H1 (cell line): ENCODE measurements around the gene DAPK2. TPM values are rescaled to one million over a fixed set of nuclear protein-coding genes. Genes with fewer than 3 reads are reported as not detected.

Experiments
- CTCF ChIA-PET: fragments of 300-600 bp; sonication (Branson Sonifier 250); formaldehyde crosslinking; loops from one replicate; lab custom pipeline; 2021; ENCODE audit not compliant: partially characterized antibody; lab: Charles Lee
- POLR2A ChIA-PET: fragments of 300-600 bp; sonication (Branson Sonifier 250); formaldehyde crosslinking; loops from one replicate; lab custom pipeline; 2021; ENCODE audit warnings: inconsistent platforms; ENCODE audit not compliant: partially characterized antibody; lab: Charles Lee
- DNase-seq, 2 experiments: peaks; one replicate each; pipeline versions ENCODE4 v3.0.0 to v3.0.0-alpha.2; 2010 to 2022; ENCODE audit warnings: low spot score in 2 of 2, low read depth in 1 of 2, mixed read lengths in 1 of 2
- FAIRE-seq: peaks from 2 replicates; lab custom pipeline; 2011; peaks lifted over from hg19 to GRCh38; lab: Jason Lieb, UNC
- H2AFZ ChIP-seq: 2 replicates; pipeline ENCODE4 v1.8.1; 2012; ENCODE audit warnings: low read length, inconsistent platforms
- H2AK5ac ChIP-seq: 2 replicates; pipeline ENCODE4 v1.6.1; 2013; ENCODE audit warnings: low read depth, low read length
- H2BK120ac ChIP-seq: replicated peaks from 2 replicates; pipeline ENCODE3; 2013; ENCODE audit warnings: low read depth, low read length, inconsistent platforms
- H2BK12ac ChIP-seq: 2 replicates; pipeline ENCODE4 v1.6.1; 2013; ENCODE audit warnings: low read depth, low read length
- H2BK15ac ChIP-seq: 2 replicates; pipeline ENCODE4 v1.6.1; 2013; ENCODE audit warnings: low read length
- H2BK20ac ChIP-seq: 2 replicates; pipeline ENCODE4 v1.6.1; 2013; ENCODE audit warnings: low read length
- H2BK5ac ChIP-seq: 2 replicates; pipeline ENCODE4 v1.6.1; 2013; ENCODE audit warnings: low read depth, low read length
- H3K14ac ChIP-seq: 2 replicates; pipeline ENCODE4 v1.6.1; 2013; ENCODE audit warnings: inconsistent platforms; ENCODE audit not compliant: insufficient read length
- H3K18ac ChIP-seq: 2 replicates; pipeline ENCODE4 v1.6.1; 2013; ENCODE audit warnings: low read length; ENCODE audit errors: extremely low read depth
- H3K23ac ChIP-seq: 2 replicates; pipeline ENCODE4 v1.6.1; 2013; ENCODE audit warnings: inconsistent platforms; ENCODE audit not compliant: insufficient read length
- H3K23me2 ChIP-seq: 2 replicates; pipeline ENCODE4 v1.6.1; 2013; ENCODE audit warnings: low read depth, low read length
- H3K27ac ChIP-seq: 2 replicates; pipeline ENCODE4 v1.6.1; 2011; ENCODE audit warnings: low read depth, low read length, inconsistent platforms
- H3K27me3 ChIP-seq, 4 experiments: replicated peaks in 1 of 4; 1 replicate in 1 of 4; 2 replicates in 3 of 4; pipeline versions ENCODE4 v1.6.1 to v1.8.1; 2011 to 2013; ENCODE audit warnings: low read length in 3 of 4, mild to moderate bottlenecking in 3 of 4, inconsistent platforms in 2 of 4, mixed read lengths in 2 of 4, moderate library complexity in 1 of 4; ENCODE audit not compliant: control insufficient read depth in 3 of 4, insufficient read depth in 3 of 4; ENCODE audit errors: extremely low read depth in 1 of 4
- H3K36me3 ChIP-seq, 4 experiments: 2 replicates each; pipeline versions ENCODE4 v1.6.1 to v1.8.1; 2011 to 2013; ENCODE audit warnings: mild to moderate bottlenecking in 4 of 4, low read length in 3 of 4, moderate library complexity in 2 of 4, control low read depth in 1 of 4, inconsistent platforms in 1 of 4; ENCODE audit not compliant: insufficient read depth in 4 of 4, control insufficient read depth in 2 of 4
- H3K4ac ChIP-seq: replicated peaks from 2 replicates; pipeline ENCODE3; 2013; ENCODE audit warnings: low read length, low read depth, mixed read lengths, inconsistent platforms; ENCODE audit not compliant: insufficient read length
- H3K4me1 ChIP-seq, 4 experiments: replicated peaks in 1 of 4; 1 replicate in 1 of 4; 2 replicates in 3 of 4; pipeline versions ENCODE4 v1.6.1 to v1.8.1; 2011 to 2013; ENCODE audit warnings: low read length in 3 of 4, inconsistent platforms in 2 of 4, mixed read lengths in 1 of 4; ENCODE audit not compliant: insufficient read depth in 4 of 4, control insufficient read depth in 3 of 4
- H3K4me2 ChIP-seq, 2 experiments: 2 replicates each; pipeline versions ENCODE4 v1.6.1 to v1.8.1; 2011 to 2013; ENCODE audit warnings: low read depth in 2 of 2, low read length in 2 of 2, control low read depth in 1 of 2, inconsistent platforms in 1 of 2, mild to moderate bottlenecking in 1 of 2; ENCODE audit not compliant: insufficient read depth in 1 of 2
- H3K4me3 ChIP-seq, 4 experiments: fragments of 200-600, 300-600 bp in 1 of 4; sonication (generic), shearing (Covaris generic), sonication (Bioruptor Twin) in 1 of 4; 2 replicates each; pipeline versions ENCODE4 v1.5.1 to v1.8.1; 2011 to 2016; ENCODE audit warnings: low read length in 4 of 4, low read depth in 3 of 4, control low read depth in 2 of 4, inconsistent platforms in 2 of 4, mild to moderate bottlenecking in 2 of 4, mixed read lengths in 1 of 4, moderate library complexity in 1 of 4; ENCODE audit not compliant: insufficient read depth in 2 of 4; ENCODE audit errors: extremely low read depth in 1 of 4
- H3K56ac ChIP-seq: replicated peaks from 2 replicates; pipeline ENCODE3; 2013; ENCODE audit warnings: low read depth, mild to moderate bottlenecking, mixed read lengths, low read length, inconsistent platforms; ENCODE audit not compliant: insufficient read length
- H3K79me1 ChIP-seq: 2 replicates; pipeline ENCODE4 v1.6.1; 2013; ENCODE audit warnings: low read depth, low read length, control low read depth
- H3K79me2 ChIP-seq, 2 experiments: 2 replicates each; pipeline versions ENCODE4 v1.6.1 to v1.8.1; 2012 to 2013; ENCODE audit warnings: low read length in 2 of 2, mild to moderate bottlenecking in 2 of 2, inconsistent platforms in 1 of 2; ENCODE audit not compliant: insufficient read depth in 2 of 2, control insufficient read depth in 1 of 2
- H3K9ac ChIP-seq, 4 experiments: replicated peaks in 1 of 4; 1 replicate in 1 of 4; 2 replicates in 3 of 4; pipeline versions ENCODE4 v1.6.1 to v1.8.1; 2011 to 2013; ENCODE audit warnings: low read depth in 3 of 4, low read length in 3 of 4, control low read depth in 2 of 4, mild to moderate bottlenecking in 2 of 4, moderate library complexity in 2 of 4, inconsistent platforms in 1 of 4; ENCODE audit errors: extremely low read depth in 1 of 4
- H3K9me3 ChIP-seq, 2 experiments: 2 replicates each; pipeline versions ENCODE4 v1.6.1 to v1.8.1; 2012 to 2013; ENCODE audit warnings: mild to moderate bottlenecking in 2 of 2, moderate library complexity in 2 of 2, control low read depth in 1 of 2, inconsistent platforms in 1 of 2, low read depth in 1 of 2, low read length in 1 of 2, mixed read lengths in 1 of 2; ENCODE audit not compliant: insufficient read depth in 2 of 2
- H4K20me1 ChIP-seq, 2 experiments: replicated peaks in 1 of 2; 2 replicates each; pipeline versions ENCODE3 to v1.8.1; 2011 to 2013; ENCODE audit warnings: inconsistent platforms in 2 of 2, low read length in 2 of 2, mild to moderate bottlenecking in 1 of 2; ENCODE audit not compliant: insufficient read depth in 2 of 2, control insufficient read depth in 1 of 2
- H4K5ac ChIP-seq: 2 replicates; pipeline ENCODE4 v1.6.1; 2013; ENCODE audit warnings: low read length, low read depth, mixed read lengths, inconsistent platforms; ENCODE audit not compliant: insufficient read length
- H4K8ac ChIP-seq: 2 replicates; pipeline ENCODE4 v1.8.0; 2013; ENCODE audit warnings: mild to moderate bottlenecking, moderate library complexity, low read length, inconsistent platforms; ENCODE audit not compliant: insufficient read depth; ENCODE audit errors: extremely low read depth
- H4K91ac ChIP-seq: replicated peaks from 2 replicates; pipeline ENCODE3; 2013; ENCODE audit warnings: low read length, mixed read lengths, inconsistent platforms; ENCODE audit not compliant: insufficient read length
- HDAC6 ChIP-seq: IDR thresholded peaks from one replicate; pipeline ENCODE4 v1.7.1; 2012; ENCODE audit warnings: low read depth, mild to moderate bottlenecking, inconsistent platforms, low read length, moderate library complexity
- KDM5A ChIP-seq: fragments of 200-600 bp; IDR thresholded peaks from 2 replicates; pipeline ENCODE4 v1.7.1; 2012; ENCODE audit warnings: mild to moderate bottlenecking, low read length, inconsistent platforms, mixed read lengths
- RFX5 ChIP-seq: IDR thresholded peaks from 2 replicates; pipeline ENCODE4 v1.6.1; 2011; ENCODE audit warnings: low read depth, low read length, improper control_type of control experiment, borderline replicate concordance
- SUZ12 ChIP-seq: fragments of 200-600 bp; sonication (generic); IDR thresholded peaks from 2 replicates; pipeline ENCODE4 v1.6.1; 2012; ENCODE audit warnings: mild to moderate bottlenecking, inconsistent platforms, low read length, moderate library complexity, mixed read lengths
- TAF1 ChIP-seq: IDR thresholded peaks from 2 replicates; pipeline ENCODE4 v1.6.1; 2011; ENCODE audit warnings: mild to moderate bottlenecking, low read depth, low read length
- WGBS, 2 experiments: shearing (Covaris generic) in 1 of 2; methylation state at CpG; one replicate each; pipeline versions ENCODE4 v1.1.6 to v1.1.7; 2013 to 2015; ENCODE audit warnings: low lambda C conversion rate in 2 of 2, mixed read lengths in 2 of 2, inconsistent platforms in 1 of 2, low coverage in 1 of 2, missing lambda C conversion rate in 1 of 2; ENCODE audit not compliant: insufficient replicate concordance in 2 of 2, insufficient coverage in 1 of 2, insufficient read length in 1 of 2; ENCODE audit errors: extremely low coverage in 1 of 2, missing lambda C conversion rate in 1 of 2; 5-methylcytosine and 5-hydroxymethylcytosine counted together
- polyA plus RNA-seq, 7 experiments: library from polyadenylated mRNA; depleted of rRNA in 3 of 7; stranded (reverse) in 5 of 7; unstranded in 2 of 7; fragments of >200 nt in 5 of 7; fragments of 200-250 nt in 2 of 7; gene quantifications; 1 replicate in 5 of 7; 2 replicates in 1 of 7; 4 replicates in 1 of 7; pipeline versions ENCODE4 v1.2.1 to v1.2.3, GENCODE V29; 2011 to 2013; ENCODE audit warnings: missing spikeins in 2 of 7, mixed read lengths in 2 of 7
- total RNA-seq: library from RNA; stranded (reverse); fragmentation: NEBNext Ultra II Directional; extraction: Animal tissue kit (Norgen Biotek cat#: 25700); gene quantifications from 2 replicates; pipeline ENCODE4 v1.2.1, GENCODE V29; 2021
- TF ChIP-seq, protein P1 (sequence below): IDR thresholded peaks from 2 replicates; pipeline ENCODE4 v1.6.1; 2012; ENCODE audit warnings: inconsistent platforms

Gene DAPK2
- total and polyA plus RNA-seq, 2 of the 8 experiments (the other 6 are each of a cell fraction or from before 2014, with no cell fraction given) = 1.8 to 2.9 TPM

DNA sequence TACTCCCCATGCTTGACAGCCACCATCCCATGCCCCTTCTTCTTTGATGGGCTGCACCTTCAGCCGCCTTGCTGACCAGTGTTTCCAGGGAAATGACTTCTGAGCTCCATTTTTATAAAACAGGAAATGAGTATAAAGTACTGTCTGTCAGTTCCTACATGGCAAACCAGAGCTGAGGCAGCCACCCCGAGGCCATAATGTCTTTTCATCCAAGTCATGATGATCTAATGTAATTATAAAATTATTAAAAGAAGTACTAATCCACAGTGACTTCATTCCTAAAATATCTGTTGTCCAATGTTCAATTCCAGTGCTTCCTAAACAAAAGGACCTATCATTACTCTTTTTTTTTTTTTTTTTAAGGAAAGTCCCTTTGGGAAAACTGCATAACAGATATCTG is 137.3 kb downstream of the DAPK2 start:
- Histone ChIP-seq H2BK120ac (no peak overlapping the region), H4K5ac (no peak overlapping the region), H2BK20ac (no peak overlapping the region), H2BK15ac (no peak overlapping the region), H2BK5ac (no peak overlapping the region), H3K9me3 (no peaks in the 10 kb centered on the region), H4K20me1 (no peaks in the 10 kb centered on the region), H2AFZ (no peak overlapping the region), H3K79me2 (no peaks in the 10 kb centered on the region), H3K4me1 (peaks cover 0 to 6% (median 0%) of the 10 kb centered on the region in 4 experiments; a peak in 3 of 7 replicates), H3K9ac (no peak overlapping the region), H3K14ac (no peak overlapping the region), H3K4me3 (no peak overlapping the region), H2AK5ac (no peak overlapping the region), H3K18ac (no peak overlapping the region), H3K23me2 (no peaks in the 10 kb centered on the region), H3K4me2 (no peak overlapping the region), H4K91ac (no peak overlapping the region), H3K27ac (no peak overlapping the region), H4K8ac (no peak overlapping the region), H3K79me1 (no peaks in the 10 kb centered on the region), H3K27me3 (no peaks in the 10 kb centered on the region), H2BK12ac (no peak overlapping the region), H3K36me3 (no peaks in the 10 kb centered on the region), H3K4ac (no peak overlapping the region), H3K23ac (no peak overlapping the region), H3K56ac (no peak overlapping the region)
- TF ChIP-seq SUZ12 = no peak
- TF ChIP-seq KDM5A = no peak
- TF ChIP-seq, protein P1, sequence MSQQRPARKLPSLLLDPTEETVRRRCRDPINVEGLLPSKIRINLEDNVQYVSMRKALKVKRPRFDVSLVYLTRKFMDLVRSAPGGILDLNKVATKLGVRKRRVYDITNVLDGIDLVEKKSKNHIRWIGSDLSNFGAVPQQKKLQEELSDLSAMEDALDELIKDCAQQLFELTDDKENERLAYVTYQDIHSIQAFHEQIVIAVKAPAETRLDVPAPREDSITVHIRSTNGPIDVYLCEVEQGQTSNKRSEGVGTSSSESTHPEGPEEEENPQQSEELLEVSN = no peak
- no peak for TF ChIP-seq RFX5
- no peak for TF ChIP-seq HDAC6
- TF ChIP-seq TAF1 = no peak
- CTCF ChIA-PET = interaction anchor here (0.6 to 1.3 kb wide), 5 partner anchors 33 to 159 kb away, joined by 3 to 4 read pairs (median 3); no protein-coding TSS in a partner anchor
- no peak for DNase-seq
- no peak for FAIRE-seq
- 90% methylated on average over 2 of the region's 2 CpGs; no CpG with 5 or more reads in 1 of the 2 experiments for WGBS, 2 experiments
- POLR2A ChIA-PET = no interaction called here
